Pulmonary artery endothelial cell (primary cell): Measurements from ENCODE around the gene PKN3. TPM values are rescaled to one million over a fixed set of nuclear protein-coding genes. Genes with fewer than 3 reads are reported as not detected.
A peak's percentile ranks its signal among the peaks of the same experiment; 100 is the strongest.

Experiments used
- DNase-seq: peaks from one replicate; pipeline ENCODE4 v3.0.0-alpha.2; 2011; ENCODE audit warnings: low read depth, low spot score
- total RNA-seq: library from RNA; depleted of rRNA; stranded (reverse); fragments of >200 nt; gene quantifications from 2 replicates; pipeline ENCODE4 v1.2.3, GENCODE V29; 2014

PKN3 gene
- total RNA-seq, 1 donor from 2014 or later: 20.6 TPM

- DNase-seq: no peak
These were observed 14.4 kb downstream of the PKN3 start for GRCh38 chr9:128716581-128717254.

- DNase-seq: no peak
These were observed 15.7 kb downstream of the PKN3 start for GRCh38 chr9:128718047-128718446.

- DNase-seq: no peak
These were observed 16.2 kb downstream of the PKN3 start for GRCh38 chr9:128718475-128718874.

- DNase-seq: no peak
These were observed 17.8 kb downstream of the PKN3 start for GRCh38 chr9:128719919-128720605.

GRCh38 chr9:128720841-128721486 is 18.7 kb downstream of the PKN3 start:
- DNase-seq: no peak

- DNase-seq: no peak
These were observed 19.2 kb downstream of the PKN3 start for GRCh38 chr9:128721487-128722010.

- DNase-seq: no peak
These were observed 20.4 kb downstream of the PKN3 start for GRCh38 chr9:128722380-128723351.

GRCh38 chr9:128723352-128723865 is 21.1 kb downstream of the PKN3 start:
- no peak for DNase-seq

DNA sequence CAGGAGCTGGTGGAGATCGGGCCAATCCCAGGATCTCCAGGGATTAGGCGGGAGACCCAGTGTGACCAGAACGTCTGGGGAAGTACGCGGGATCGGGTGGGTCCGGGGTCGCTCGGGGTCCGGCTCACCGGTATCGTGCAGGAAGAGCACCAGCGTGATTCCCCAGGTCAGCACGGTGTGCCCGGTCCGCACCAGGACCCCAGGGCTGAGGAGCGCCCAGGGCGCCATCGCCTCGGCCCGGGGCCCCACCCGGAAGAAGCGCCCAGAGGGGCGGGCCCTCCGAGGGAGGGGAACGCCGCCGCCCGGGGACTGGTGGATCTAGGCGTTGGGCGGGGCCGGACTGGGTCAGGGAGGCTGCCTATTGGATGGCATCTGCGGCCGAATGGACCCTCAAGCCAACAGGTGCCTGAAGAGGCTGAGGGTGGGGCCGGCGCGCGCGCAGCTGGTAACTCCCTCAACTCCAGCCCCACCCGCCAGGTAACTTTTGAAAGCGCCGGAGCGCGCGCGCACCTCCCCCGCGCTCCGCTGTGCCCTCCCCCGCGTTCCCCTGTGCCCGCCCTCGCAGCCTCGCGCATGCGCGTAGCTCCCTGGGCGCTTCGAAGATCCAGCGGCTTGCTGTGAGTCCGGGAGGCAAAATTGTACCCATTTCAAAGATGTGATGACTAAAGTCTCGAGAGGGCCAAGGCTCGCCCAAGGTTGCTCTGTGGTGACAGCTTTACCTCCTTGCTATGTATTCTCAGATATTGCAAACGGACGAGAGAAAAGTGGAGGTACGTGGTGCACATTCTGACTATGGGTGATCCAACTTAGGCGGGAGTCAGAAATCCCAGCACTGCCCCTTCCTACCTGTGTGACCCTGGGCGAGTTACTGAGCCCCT is 21.8 kb downstream of the PKN3 start, which contains the start of gene ZDHHC12:
Gene ZDHHC12 (minus strand): TSS at position 262 of the 878 bp plus-strand sequence. CDS start 34 bp downstream, at position 228.
- peak; percentile 77 for DNase-seq

- peak; percentile 35 for DNase-seq
These were observed 22.5 kb downstream of the PKN3 start for GRCh38 chr9:128724744-128725211.

DNA sequence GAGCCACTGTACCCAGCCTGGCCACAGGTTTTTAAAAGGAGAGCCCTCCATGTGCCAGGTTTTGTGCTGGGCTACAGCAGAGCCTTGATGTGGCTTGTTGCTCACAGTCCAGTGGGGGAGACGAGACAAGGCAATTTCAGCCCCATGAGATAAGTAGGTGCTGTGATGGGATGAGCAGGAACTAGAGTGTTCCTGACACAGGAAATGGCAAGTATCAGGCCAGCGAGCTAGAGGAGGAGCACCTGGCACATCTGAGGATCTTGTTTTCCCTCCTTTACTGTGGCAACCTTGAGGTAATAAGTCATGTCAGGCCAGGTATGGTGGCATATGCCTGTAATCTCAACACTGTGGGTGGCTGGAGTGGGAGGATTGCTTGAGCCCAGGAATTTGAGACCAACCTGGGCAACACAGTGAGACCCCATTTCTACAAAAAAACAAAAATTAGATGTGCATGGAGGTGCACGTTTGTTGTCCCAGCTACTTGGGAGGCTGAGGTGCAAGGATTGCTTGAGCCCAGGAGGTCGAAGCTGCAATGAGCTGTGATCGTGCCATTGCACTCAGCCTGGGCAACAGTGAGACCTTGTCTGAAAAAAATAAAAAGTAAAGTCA is 25.4 kb downstream of the PKN3 start:
- no peak for DNase-seq

DNA sequence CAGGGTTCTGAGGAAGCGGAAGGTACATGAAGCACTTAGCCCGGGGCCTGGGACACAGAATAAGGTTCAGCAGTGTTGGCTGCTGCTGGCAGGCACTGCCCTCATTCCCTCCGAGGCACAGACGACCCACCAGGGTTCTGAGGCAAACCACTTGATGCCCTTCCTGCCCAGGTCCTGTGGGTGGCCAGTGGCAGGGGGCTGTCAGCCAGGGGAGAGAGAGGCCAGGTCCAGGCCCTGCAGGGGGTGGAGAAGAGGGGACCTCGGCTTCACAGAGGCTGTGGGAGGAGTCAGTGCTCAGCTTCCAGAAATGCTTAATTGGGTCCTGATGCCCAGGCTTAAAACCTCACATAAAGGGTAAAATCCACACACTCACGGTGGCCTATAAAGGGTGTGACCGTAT is 26.0 kb downstream of the PKN3 start:
- DNase-seq: no peak

- DNase-seq: no peak
These were observed 27.0 kb downstream of the PKN3 start for GRCh38 chr9:128729302-128729701.

DNA sequence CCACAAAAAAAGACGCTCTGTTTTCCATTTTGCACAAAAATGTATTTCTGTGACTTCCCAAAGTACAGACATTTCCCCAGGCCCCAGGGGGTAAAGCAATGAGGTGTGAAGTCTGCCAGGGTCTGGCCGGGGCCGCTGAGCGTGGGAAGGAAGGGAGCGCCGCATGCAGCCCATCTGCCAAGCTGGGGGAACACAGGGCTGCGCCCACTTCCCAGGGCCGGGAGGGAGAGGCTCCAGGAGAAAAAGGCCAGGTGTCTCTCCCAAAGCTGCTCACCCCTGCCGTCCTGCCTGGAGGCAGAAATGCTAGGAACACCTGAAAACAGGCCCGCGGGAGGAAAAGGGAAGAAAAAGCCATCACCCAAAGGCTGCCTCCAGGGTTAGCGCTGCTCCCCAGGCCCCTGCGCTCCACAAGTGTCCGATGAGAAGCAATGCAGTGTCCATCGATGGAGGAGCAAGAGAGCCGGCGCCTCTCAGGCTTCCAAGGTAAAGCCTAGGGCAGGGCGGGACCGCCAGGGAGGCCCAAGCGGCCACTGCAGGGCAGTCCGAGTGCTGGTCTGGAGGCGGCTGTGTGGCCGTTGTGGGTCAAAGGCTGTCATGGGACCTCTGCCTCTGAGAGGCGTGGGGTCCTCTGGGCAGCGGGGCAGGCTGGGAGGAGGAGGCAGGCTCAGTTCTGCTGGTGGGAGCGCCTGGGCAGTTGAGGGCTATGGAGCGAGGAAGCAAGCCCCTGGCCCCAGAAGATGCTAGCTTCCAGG is 27.6 kb downstream of the PKN3 start:
- no peak for DNase-seq

DNA sequence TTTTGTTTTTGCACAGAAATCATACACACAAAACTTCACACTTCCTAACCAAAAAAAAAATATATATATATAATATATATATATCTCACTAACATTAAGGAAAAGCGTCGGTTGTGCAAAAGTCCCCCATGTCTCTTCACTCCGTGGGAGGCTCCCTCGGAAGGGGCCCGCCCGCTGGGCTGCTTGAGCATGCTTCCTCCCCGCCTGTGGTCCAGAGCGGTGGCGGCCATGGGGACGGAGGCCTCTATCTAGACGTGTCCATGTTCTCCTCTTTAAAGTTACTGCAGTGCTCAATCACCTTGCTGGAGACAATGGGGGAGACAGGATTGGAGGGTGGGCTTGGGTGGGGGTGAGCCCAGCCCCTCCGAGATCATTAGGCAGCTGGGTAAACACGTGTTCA is 28.8 kb downstream of the PKN3 start:
- DNase-seq: no peak

- no peak for DNase-seq
These were observed 29.4 kb downstream of the PKN3 start for GRCh38 chr9:128731691-128732090.

DNA sequence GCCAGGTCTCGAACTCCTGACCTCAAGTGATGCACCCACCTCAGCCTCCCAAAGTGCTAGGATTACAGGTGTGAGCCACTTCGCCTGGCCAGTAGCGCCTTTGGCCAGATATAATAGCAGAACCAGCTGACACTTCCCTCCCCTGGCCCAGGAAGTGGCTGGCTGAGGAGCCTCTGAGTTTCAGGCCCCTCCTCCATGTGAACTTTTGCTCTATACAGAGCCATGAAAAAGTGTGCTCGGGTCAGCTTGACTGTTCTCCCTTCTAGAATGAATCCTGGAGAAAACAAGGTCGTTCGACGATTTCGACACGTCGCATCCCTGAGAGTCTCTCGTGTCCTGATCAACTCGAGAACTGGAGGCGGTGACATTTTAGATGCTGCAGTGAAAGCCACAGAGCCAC is 30.3 kb downstream of the PKN3 start:
- no peak for DNase-seq

DNA sequence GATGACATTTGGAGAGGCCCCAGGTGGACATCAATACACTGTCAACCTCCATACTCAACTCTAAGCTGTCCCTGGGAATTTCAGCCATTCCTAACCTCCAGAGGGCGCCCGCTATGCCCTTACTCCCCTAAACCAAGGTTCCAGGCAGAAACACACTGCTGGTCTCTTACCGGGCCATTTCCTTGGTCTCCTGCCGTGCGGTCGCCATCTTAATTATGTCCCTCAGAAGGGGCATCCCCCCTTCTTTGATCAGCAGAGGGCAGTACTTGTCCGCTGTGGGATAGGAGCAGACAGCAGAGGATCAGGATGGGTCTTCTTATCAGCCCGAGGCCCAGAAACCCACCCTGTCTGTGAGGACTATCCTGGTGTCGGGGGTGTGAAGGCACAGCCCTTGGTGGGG is 31.0 kb downstream of the PKN3 start:
- DNase-seq: peak; percentile 64

- DNase-seq: no peak
These were observed 33.1 kb downstream of the PKN3 start for GRCh38 chr9:128735373-128735772.
